Stimulated activated CD8-positive, alpha-beta memory T cell treated with anti-CD3 and anti-CD28 coated beads, Interleukin-15, amount 100 ng/mL, for 24 hours (primary cell): ENCODE measurements around the gene CCL22.
"Not testable (repeated sequence)": the region's sequence is repeated elsewhere in the genome, so short reads cannot be mapped to it uniquely, and the experiment has no call there.

Experiments
- DNase-seq: peaks from one replicate; pipeline ENCODE4 v3.0.0-alpha.2; 2020; ENCODE audit warnings: low read depth

CCL22 gene

DNA sequence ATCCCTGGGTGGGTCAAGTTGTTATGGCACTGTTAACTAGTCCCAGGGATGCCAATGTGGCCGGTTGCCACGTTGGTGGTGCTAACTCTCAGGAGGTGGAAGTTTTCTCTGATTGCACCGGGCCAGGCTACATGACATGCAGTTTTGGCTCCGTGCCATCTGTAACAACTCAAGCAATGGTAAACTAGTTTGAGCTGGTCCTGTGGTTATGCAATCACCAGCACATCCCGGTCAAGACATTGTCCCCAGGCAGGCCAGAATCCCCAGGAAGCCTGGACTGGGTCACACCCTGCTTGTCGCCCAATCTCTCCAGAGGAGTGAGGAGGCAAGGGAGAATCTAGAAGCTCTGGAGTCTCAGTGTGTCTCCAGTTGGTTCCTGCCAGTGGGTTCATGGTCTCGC lies 35.9 kb downstream of the CCL22 start:
- no peak for DNase-seq

DNA sequence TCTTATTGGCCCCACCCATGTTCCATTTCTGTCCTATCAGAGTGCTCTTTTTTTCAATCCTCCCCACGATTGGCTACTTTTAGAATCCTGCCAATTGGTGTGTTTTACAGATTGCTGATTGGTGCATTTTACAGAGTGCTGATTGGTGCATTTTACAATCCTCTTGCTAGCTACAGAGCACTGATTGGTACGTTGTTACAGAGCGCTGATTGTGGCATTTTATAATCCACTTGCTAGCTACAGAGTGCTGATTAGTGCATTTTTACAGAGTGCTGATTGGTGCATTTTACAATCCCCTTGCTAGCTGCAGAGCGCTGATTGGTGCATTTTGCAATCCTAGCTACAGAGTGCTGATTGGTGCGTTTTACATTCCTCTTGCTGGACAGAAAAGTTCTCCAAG lies 36.4 kb downstream of the CCL22 start:
- DNase-seq, result no peak

DNA sequence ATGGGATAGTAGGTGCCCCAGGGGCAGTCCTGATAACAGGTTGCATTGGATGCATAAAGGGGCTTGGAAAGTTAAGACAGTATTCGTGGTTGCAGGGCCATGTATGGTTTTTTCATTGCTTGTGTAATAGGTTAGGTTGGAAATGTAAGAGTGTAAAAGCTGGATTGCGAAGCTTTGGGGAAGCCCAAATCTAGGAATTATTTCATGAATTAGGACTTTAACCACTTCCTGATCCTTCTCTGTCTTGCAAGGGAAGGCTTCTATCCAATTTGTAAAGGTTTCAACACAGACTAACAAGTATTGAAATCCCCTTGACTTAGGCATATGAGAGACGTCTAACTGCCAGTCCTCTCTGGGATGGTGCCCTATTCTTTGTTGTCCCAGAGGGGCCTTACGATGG lies 38.2 kb downstream of the CCL22 start:
- no peak for DNase-seq

DNA sequence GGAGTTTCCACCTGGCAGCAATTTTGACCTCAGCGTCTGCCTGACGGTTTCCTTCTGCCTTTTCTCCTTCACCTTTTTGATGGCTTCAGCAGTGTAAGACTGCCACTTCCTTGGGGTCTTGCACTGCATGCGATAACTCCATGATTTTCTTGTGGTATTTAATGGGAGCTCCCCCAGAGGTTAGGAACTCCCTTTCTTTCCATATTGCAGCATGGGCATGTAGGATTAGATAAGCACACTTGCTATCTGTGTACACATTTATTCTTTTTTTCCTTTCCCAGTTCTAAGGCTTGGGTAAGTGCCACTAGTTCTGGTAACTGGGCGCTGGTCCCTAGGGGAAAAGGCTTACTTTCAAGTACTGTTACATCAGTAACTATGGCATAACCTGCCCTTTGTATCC lies 38.9 kb downstream of the CCL22 start:
- not testable (repeated sequence) for DNase-seq

DNA sequence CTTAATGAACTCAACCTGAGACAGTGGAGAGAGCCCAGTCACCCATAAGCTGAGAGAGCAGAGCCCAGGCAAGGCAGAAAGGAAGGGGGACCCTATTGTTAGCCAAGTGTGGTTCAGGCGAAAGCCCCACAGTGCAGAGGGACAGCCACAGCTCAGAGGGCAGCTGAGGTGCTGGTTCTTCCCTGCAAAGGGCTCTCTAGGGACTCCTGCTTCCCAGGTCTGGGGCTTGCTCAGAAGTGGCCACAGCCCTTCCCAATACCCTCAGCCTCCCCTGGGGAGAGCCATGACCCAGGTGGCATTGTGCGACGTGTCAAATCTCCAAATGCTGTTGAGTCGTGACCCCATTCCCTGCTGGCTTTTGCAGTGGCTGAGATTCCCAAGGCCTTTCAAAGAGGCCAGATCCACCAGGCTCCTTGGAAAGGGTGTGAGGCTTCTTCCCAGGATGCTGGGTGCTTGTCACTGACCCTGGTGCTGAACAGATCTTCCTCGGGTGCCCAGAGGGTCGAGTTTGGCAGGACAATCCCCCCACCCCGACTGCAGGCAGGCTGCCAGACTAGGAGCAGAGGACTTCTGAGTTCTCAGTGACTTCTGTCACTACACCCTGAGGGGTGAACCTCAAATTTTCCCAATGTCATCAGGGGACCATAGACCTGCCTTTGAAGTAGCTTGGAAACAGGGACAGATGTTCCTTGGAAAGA lies 43.5 kb downstream of the CCL22 start:
- DNase-seq, result no peak

DNA sequence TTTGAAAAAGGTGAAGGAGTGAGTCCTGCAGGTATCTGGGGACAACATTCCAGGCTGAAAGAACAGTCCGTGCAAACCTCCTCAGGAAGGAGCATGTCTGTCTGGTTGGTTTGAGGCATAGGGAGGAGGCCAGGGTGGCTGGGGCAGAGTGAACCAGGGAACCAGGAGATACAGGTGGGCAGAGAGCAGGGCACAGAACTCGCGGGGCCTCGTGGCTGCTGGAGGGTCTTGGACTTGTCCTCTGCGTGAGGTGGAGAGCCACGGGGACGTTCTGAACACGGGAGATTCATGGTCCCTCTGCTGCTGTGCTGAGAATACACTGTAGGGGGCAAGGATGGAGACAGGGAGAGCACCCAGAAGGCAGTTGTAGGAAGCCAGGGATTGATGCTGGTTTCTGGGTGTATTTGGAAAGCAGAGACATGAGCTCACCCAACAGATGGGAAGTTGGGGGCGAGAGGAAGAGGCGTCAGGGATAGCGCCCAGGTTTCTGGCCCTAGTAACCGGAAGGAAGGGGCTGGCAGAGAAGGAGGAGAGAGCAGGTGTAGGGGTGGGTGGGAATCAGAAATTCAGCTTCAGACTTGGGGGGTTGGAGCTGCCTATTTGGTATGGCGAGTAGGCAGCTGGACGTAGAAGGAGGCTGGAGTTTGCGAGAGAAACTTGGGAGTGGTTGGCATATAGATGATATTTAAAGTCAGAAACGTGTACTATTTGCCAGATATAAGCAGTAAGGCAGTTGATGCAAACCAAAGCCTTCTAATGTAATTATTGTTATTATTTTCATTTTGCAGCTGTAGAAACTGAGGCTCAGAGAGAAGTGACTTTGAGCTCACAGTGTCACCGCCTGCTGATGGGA lies 45.6 kb downstream of the CCL22 start, which contains the start of gene CCL17:
Gene CCL17, plus strand, starts transcription at position 803 of the 853 bp plus-strand sequence. CDS start 9,166 bp downstream, outside the sequence.
- no peak for DNase-seq

DNA sequence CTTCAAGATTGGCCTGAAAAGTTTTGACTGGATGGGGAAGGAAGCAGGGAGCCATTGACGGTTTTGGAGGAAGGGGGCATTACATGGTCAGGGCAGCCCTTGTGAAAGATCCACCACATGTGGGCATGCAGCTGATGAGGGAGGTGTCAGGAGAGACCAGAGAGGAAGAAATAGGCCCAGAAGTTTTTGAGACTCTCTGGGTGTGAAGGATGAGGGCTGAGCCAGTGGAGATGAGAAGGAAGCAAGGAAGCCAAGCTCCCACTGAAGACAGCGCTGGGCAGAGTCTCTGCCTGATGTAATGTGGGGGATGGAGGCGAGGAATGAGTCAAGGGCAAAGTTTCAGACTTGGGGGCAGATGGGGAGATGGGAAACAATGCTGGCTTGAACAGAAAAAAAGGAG lies 46.5 kb downstream of the CCL22 start:
- DNase-seq, result no peak

DNA sequence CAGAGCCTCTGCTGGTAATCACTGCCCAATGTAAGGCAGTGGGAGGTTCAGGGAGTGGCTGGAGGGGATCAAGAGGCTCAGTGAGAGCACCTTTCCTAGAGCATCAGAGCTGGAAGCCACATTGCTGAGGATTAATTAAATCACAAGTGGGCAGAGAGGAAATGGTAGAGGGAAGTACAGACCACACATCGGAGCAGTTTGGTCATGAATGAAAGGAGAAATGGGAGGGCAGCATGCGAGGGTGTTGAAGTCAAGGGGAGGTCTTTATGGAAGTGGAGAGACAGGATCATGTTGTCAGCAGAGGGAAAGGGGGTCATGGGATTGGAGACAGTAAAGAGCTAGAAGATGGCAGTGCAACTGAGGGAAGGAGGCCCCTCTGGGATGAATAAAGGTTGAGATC lies 48.3 kb downstream of the CCL22 start:
- DNase-seq, result no peak

DNA sequence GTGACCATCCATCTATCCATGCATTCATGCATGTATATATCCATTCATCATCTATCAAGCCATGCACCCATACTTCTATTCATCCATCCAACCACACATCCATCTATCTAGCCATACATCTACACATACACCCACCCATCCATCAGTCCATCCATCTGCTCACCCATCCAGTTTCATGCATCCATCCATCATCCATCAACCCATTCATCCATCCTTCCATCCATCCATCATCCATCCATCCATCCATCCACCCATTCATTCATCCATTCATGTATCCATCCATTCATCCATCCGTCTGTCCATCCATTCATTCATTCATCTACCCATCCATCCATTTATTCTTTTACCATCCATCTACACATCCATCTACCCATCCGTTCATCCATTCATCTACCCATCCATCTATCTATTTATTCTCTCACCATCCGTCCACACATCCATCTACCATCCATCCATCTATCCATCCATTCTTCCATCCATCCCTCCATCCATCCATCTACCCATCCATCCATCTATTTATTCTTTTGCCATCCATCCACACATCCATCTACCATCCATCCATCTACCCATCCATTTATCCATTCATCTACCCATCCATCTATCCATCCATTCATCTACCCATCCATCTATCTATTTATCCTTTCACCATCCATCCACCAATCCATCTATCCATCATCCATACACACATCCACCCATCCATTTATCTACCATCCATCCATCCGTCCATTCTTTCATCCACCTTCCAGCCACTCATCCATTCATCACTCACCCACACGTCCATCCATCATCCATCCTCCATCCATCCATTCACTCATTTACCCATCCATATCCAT lies 49.2 kb downstream of the CCL22 start:
- no peak for DNase-seq

DNA sequence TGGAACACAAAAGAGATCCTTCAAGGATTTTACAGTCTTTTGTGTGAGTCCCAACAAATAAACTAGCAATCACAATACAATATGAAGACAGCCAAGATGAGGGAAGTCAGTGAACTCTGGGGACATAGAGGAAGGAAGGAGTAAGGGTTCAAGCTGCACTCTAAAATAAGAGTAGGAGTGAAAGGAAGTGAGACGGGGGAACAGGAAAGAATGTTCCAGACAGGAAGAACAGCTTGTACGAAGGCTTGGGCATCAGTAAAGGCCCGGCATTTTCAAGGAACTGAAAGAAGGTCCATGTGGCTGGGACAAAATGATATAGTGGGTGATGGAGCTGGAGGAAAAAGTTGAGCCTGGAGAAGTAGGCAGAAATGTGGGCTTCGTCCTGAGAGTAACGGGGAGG lies 50.5 kb downstream of the CCL22 start:
- DNase-seq, result no peak

DNA sequence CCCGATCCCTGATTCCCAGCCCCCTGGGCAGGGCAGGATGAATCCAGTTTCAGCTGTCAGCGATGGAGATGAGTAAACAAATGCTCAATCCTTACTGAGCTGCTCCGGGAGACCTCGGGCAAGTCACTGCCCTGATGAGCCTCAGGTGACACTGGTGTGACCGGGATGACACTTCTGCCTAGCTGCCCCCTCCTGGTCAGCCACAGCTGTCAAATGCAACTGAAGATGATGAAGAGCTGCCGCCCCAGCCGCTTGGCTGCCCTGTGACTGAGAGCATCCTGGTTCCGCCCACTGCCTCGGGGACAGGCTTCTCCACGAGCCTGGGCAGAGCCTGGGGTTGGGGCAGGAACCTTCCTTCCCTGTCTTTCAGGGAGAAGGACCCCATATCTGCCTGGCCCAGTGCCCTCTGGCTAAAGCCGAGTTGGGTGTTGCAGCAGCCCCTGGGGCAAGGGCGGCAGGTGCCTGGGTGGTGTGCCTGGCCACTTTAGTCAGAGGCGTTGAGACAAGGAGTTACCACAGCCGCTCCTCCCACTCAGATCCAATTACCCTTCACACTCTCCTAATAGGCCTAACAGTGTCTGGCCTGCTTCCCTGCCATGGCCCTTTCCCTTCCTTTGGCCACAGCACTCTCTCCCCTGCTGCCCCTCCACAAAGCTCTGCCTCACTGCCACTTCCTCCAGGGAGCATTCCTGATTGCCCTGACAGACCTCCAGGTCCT lies 51.4 kb downstream of the CCL22 start:
- DNase-seq, result no peak

DNA sequence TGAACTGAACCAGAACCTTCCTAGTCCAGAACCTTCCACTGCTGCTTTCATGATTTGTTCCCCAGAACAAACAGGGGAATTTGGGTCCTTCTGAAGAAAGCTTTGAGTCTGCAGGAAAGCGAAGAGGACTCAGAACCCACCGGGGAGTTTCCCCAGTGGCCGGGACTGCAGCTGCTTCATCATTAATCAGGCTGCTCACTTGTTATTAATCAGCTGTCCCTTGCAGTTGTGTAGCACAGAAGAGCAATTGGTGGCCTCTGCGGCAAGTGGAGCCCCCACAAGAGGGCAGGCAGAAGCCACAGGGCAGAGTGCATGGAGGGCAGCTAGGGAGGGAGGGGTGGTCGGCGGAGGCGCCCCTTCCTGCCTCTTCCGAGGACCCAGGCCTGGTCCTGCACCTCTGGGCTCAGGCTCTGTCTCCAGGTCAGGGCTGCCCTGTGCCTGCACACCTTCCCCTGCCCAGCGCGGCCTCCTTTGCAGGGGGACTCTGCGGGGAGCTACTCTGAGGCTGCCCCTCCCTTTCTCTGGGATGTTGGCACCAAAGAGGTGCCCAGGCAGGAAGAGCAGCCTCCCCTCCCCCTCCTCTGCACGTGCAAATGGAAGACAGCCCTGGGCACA lies 52.9 kb downstream of the CCL22 start:
- no peak for DNase-seq

DNA sequence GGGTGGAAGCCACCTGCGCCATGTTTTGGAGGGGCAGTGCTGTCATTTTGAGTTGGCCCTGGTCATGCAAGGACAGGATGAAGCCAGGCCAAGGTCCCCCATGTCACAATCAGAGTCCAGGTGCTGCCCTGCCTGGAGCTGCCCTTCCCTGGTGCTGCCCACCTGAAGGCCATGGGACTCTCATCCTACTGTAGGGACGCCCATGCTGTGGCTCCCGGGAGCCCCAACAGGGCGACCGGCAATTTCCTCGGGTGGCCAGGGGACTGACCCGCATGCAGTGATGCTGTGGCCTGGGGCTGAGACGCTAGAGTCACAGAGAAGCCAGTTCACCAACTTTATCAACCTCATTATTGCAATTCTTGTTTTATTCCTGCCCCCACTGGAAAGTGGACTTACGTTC lies 54.0 kb downstream of the CCL22 start:
- no peak for DNase-seq

DNA sequence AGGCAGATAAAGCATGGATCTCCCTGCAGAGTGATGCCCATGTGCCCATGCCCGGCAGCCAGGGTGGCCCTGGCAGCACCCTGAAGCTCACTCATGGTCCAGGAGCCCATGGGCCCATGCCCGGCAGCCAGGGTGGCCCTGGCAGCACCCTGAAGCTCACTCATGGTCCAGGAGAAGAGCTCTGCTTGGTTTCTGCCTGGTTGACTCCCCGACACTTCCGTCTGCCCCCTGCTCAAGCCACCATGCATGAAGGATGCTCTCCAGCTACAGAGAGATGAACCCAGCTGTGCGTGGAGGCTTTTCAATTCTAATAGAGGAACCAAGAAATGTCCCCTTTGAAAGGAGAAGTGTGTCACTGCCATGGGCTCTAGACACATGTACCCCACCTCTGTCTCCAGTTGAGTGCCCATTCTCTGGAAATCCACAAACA lies 54.7 kb downstream of the CCL22 start:
- no peak for DNase-seq

DNA sequence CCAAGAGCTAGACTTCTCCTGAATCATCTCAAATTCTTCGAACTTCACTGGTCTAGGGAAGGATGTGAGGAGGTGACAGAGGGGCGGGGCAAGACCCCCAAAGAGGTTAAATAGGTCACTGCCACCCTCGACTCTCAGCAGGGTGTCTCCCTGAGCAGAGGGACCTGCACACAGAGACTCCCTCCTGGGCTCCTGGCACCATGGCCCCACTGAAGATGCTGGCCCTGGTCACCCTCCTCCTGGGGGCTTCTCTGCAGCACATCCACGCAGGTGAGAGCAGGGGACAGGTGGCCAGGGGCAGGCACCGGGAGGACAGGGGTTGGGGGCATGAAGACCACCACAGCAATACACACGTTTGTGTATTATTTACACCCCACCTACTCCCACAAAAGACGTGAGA lies 55.1 kb downstream of the CCL22 start:
- DNase-seq, result no peak
